GM19328 (cell line): Measurements from ENCODE around the gene PRSS27.
"Not testable (repeated sequence)": the region's sequence is repeated elsewhere in the genome, so short reads cannot be mapped to it uniquely, and the experiment has no call there.

Source experiments
- ATAC-seq: cut with Tn5 transposase; IDR thresholded peaks from one replicate; pipeline ENCODE4 v1.9.1; 2021; ENCODE audit warnings: mild to moderate bottlenecking, moderate library complexity; ENCODE audit not compliant: unreplicated experiment

The PRSS27 gene

GRCh38 chr16:2678206-2678965, 41.6 kb downstream of the PRSS27 start:
- ATAC-seq: not testable (repeated sequence)

GRCh38 chr16:2676937-2677336, 43.1 kb downstream of the PRSS27 start:
- not testable (repeated sequence) for ATAC-seq

- ATAC-seq: no peak
Measured at GRCh38 chr16:2675714-2676113, 44.3 kb downstream of the PRSS27 start.

- no peak for ATAC-seq
Measured at GRCh38 chr16:2675021-2675420, 45.0 kb downstream of the PRSS27 start.

GRCh38 chr16:2673066-2673999, 46.7 kb downstream of the PRSS27 start:
- ATAC-seq: peak; percentile 86

- ATAC-seq: no peak
Measured at GRCh38 chr16:2671741-2672140, 48.3 kb downstream of the PRSS27 start.

GRCh38 chr16:2671193-2671592, 48.8 kb downstream of the PRSS27 start:
- not testable (repeated sequence) for ATAC-seq

GRCh38 chr16:2670017-2670416, 50.0 kb downstream of the PRSS27 start:
- not testable (repeated sequence) for ATAC-seq

GRCh38 chr16:2669587-2669986, 50.4 kb downstream of the PRSS27 start:
- ATAC-seq: not testable (repeated sequence)

- ATAC-seq: not testable (repeated sequence)
Measured at GRCh38 chr16:2666671-2667070, 53.4 kb downstream of the PRSS27 start.

- no peak for ATAC-seq
Measured at GRCh38 chr16:2664574-2664982, 55.4 kb downstream of the PRSS27 start.

GRCh38 chr16:2663553-2664546, 56.2 kb downstream of the PRSS27 start:
- no peak for ATAC-seq
